Measurements from ENCODE around the gene TWF2. TPM values are rescaled to one million over a fixed set of nuclear protein-coding genes. Genes with fewer than 3 reads are reported as not detected.

The TWF2 gene
- total RNA-seq, 1 experiment from 2014 or later = 102 TPM

GRCh38 chr3:52227117-52227516 lies 11.8 kb downstream of the TWF2 start:
- Histone ChIP-seq H2AFZ (no peak overlapping the region), H3K79me2 (ENCODE audit: low read depth) (no peaks in the 10 kb centered on the region), H3K4me1 (replicated peaks; ENCODE audit: insufficient read depth) (no peaks in the 10 kb centered on the region), H3K9me3 (ENCODE audit: insufficient read depth, low read depth) (no peaks in the 10 kb centered on the region), H3K4me3 (no peak overlapping the region), H3F3A (ENCODE audit: insufficient read depth, low read depth) (0 out of 2 replicates have a peak, but pooled peaks cover 3% of the 10 kb centered on the region), H3K27me3 (ENCODE audit: insufficient read depth, low read depth) (no peaks in the 10 kb centered on the region), H3K4me2 (no peak overlapping the region), H3K27ac (no peak overlapping the region), H4K20me1 (ENCODE audit: insufficient read depth) (peaks cover 5% of the 10 kb centered on the region), H3K9me2 (ENCODE audit: insufficient read depth) (no peaks in the 10 kb centered on the region), H3K36me3 (ENCODE audit: low read depth) (peaks cover 7% of the 10 kb centered on the region; the same call in 1 of the 2 replicates)
- BruUV-seq (replicated peaks) = no TSS peak
- ChIA-PET CTCF (interaction anchor here (1.0 kb wide), 1 partner anchor 10 kb away, joined by 5 read pairs; no protein-coding TSS in a partner anchor), POLR2A (ENCODE audit: unreplicated experiment) (no interaction called here)
- DNase-seq = no peak
- TF ChIP-seq EZH2 (IDR thresholded peaks at IDR 0.05; ENCODE audit: low read depth) = no peak
- TF ChIP-seq, protein P1, sequence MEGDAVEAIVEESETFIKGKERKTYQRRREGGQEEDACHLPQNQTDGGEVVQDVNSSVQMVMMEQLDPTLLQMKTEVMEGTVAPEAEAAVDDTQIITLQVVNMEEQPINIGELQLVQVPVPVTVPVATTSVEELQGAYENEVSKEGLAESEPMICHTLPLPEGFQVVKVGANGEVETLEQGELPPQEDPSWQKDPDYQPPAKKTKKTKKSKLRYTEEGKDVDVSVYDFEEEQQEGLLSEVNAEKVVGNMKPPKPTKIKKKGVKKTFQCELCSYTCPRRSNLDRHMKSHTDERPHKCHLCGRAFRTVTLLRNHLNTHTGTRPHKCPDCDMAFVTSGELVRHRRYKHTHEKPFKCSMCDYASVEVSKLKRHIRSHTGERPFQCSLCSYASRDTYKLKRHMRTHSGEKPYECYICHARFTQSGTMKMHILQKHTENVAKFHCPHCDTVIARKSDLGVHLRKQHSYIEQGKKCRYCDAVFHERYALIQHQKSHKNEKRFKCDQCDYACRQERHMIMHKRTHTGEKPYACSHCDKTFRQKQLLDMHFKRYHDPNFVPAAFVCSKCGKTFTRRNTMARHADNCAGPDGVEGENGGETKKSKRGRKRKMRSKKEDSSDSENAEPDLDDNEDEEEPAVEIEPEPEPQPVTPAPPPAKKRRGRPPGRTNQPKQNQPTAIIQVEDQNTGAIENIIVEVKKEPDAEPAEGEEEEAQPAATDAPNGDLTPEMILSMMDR (conservative IDR thresholded peaks at IDR 0.05) = no peak
- intact Hi-C loops (cut with micrococcal nuclease; ENCODE audit: unreplicated experiment) = no loop called here

GRCh38 chr3:52226229-52226817 lies 12.6 kb downstream of the TWF2 start:
- TF ChIP-seq, protein P1 (conservative IDR thresholded peaks at IDR 0.05) = no peak
- no peak for TF ChIP-seq EZH2 (IDR thresholded peaks at IDR 0.05; ENCODE audit: low read depth)
- H3K79me2 ChIP-seq (ENCODE audit: low read depth) = no peaks in the 10 kb centered on the region

DNA sequence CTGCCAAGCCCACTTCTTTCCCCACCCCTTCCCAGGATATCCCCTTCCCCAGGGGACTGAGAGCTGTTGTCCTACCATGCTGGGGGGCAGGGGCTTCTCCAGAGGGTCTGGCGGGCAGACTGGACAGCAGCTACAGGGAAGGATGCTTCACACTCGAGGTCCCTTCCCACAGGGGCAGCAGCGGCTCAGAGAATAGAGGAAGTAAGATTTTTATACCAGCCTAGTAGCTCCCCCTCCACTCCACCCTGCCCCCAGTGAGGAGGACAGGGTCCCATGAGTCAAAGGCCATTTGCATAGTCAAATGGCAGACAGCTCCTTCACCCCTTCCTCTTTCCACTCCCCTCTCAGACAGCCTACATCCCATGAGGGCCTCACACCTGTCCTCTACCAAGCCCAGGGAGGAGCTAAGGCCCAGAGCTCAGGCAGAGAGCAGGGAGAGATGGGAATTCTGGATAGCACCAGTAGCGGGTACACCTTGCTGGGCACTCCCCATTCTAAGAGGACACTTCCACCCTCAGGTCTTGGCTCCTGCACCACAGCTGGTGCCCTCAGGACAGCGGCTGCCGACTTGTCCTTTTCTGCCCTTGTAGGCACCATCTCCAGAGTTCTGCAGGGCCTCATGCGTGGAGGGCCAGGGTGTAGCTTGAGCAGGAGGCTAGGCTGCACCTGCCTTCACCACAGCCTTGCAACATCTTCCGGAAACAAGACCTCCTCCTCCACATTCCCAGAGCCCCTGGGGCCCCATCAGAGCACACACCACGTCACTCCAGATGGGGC lies 13.3 kb downstream of the TWF2 start, which contains the start of gene TLR9:
TLR9 (minus strand) TSS at position 194 of the 777 bp plus-strand sequence; CDS start at position 78, 116 bp downstream.
- H3K79me2 ChIP-seq (ENCODE audit: low read depth) = no peaks in the 10 kb centered on the region
- H3K9me3 ChIP-seq (ENCODE audit: insufficient read depth, low read depth) = no peaks in the 10 kb centered on the region
- BruUV-seq (replicated peaks) = no TSS peak
- H3K4me1 ChIP-seq (replicated peaks; ENCODE audit: insufficient read depth) = peaks cover 6% of the 10 kb centered on the region
- no peak within 1 kb of the TSS for H3K4me3 ChIP-seq
- H3K27ac ChIP-seq = no peak within 1 kb of the TSS
- no peak within 1 kb of the TSS for H3K4me2 ChIP-seq
- TF ChIP-seq EZH2 (IDR thresholded peaks at IDR 0.05; ENCODE audit: low read depth) = no peak
- TF ChIP-seq, protein P1 (conservative IDR thresholded peaks at IDR 0.05) = no peak
- 0 out of 2 replicates have a peak, but pooled peaks cover 7% of the 10 kb centered on the region for H3K36me3 ChIP-seq (ENCODE audit: low read depth)
- DNase-seq = no peak
- ChIA-PET POLR2A (ENCODE audit: unreplicated experiment) (no interaction called here), CTCF (no interaction called here)
- no peaks in the 10 kb centered on the region for H3K27me3 ChIP-seq (ENCODE audit: insufficient read depth, low read depth)
- H3F3A ChIP-seq (ENCODE audit: insufficient read depth, low read depth) = 0 out of 2 replicates have a peak, but pooled peaks cover 3% of the 10 kb centered on the region
- H4K20me1 ChIP-seq (ENCODE audit: insufficient read depth) = no peaks in the 10 kb centered on the region
- no peak within 1 kb of the TSS for H2AFZ ChIP-seq
- intact Hi-C loops (cut with micrococcal nuclease; ENCODE audit: unreplicated experiment) = no loop called here
- H3K9me2 ChIP-seq (ENCODE audit: insufficient read depth) = no peaks in the 10 kb centered on the region

More at GRCh38 chr3:52226229-52226817, 12.6 kb downstream of the TWF2 start:
- Histone ChIP-seq H4K20me1 (ENCODE audit: insufficient read depth) (no peaks in the 10 kb centered on the region), H2AFZ (no peak overlapping the region), H3K9me2 (ENCODE audit: insufficient read depth) (no peaks in the 10 kb centered on the region), H3F3A (ENCODE audit: insufficient read depth, low read depth) (0 out of 2 replicates have a peak, but pooled peaks cover 3% of the 10 kb centered on the region), H3K27ac (no peak overlapping the region), H3K27me3 (ENCODE audit: insufficient read depth, low read depth) (no peaks in the 10 kb centered on the region), H3K36me3 (ENCODE audit: low read depth) (peaks cover 7% of the 10 kb centered on the region; the same call in 1 of the 2 replicates), H3K9me3 (ENCODE audit: insufficient read depth, low read depth) (no peaks in the 10 kb centered on the region), H3K4me3 (no peak overlapping the region), H3K4me1 (replicated peaks; ENCODE audit: insufficient read depth) (no peaks in the 10 kb centered on the region), H3K4me2 (no peak overlapping the region)
- no peak for DNase-seq
- intact Hi-C loops (cut with micrococcal nuclease; ENCODE audit: unreplicated experiment) = no loop called here
- no TSS peak for BruUV-seq (replicated peaks)
- ChIA-PET POLR2A (ENCODE audit: unreplicated experiment) (no interaction called here), CTCF (no interaction called here)
